CD4-positive, CD25-positive, alpha-beta regulatory T cell (primary cell): ENCODE results near the gene ITPRIPL2. TPM values are rescaled to one million over a fixed set of nuclear protein-coding genes. Genes with fewer than 3 reads are reported as not detected.
A peak's percentile ranks its signal among the peaks of the same experiment; 100 is the strongest.

Experiments used
- ATAC-seq, 2 donors: fragments of 150-1000 bp; cut with Tn5 transposase; one replicate each; pipeline ENCODE4 v1.10.0; 2021; ENCODE audit warnings: low read depth in 2 of 2, moderate number of reproducible peaks in 2 of 2, moderate library complexity in 1 of 2
- DNase-seq, 3 donors: peaks; one replicate each; pipeline versions ENCODE4 v3.0.0 to v3.0.0-alpha.2; 2012 to 2022; ENCODE audit warnings: mixed read lengths in 1 of 3
- H3K27ac ChIP-seq: one replicate; pipeline ENCODE4 v1.7.0; 2013; ENCODE audit warnings: mild to moderate bottlenecking, low read length; ENCODE audit not compliant: insufficient read depth, poor library complexity, severe bottlenecking
- H3K27me3 ChIP-seq: one replicate; pipeline ENCODE4 v1.7.0; 2013; ENCODE audit warnings: low read length; ENCODE audit not compliant: control insufficient read depth, insufficient read depth
- H3K36me3 ChIP-seq: one replicate; pipeline ENCODE4 v1.7.0; 2013; ENCODE audit warnings: mild to moderate bottlenecking, low read length, moderate library complexity; ENCODE audit not compliant: control insufficient read depth, insufficient read depth
- H3K4me1 ChIP-seq: 2 replicates; pipeline ENCODE4 v1.7.0; 2013; ENCODE audit warnings: mild to moderate bottlenecking, low read length; ENCODE audit not compliant: insufficient read depth, control insufficient read depth, poor library complexity, severe bottlenecking
- H3K4me3 ChIP-seq: one replicate; pipeline ENCODE4 v1.7.0; 2013; ENCODE audit warnings: low read depth, mild to moderate bottlenecking, low read length, moderate library complexity
- H3K9me3 ChIP-seq, 2 experiments: 1 replicate in 1 of 2; 2 replicates in 1 of 2; pipeline ENCODE4 v1.7.0; 2013; ENCODE audit warnings: low read length in 2 of 2, mild to moderate bottlenecking in 1 of 2, moderate library complexity in 1 of 2; ENCODE audit not compliant: control insufficient read depth in 2 of 2
- H3K27ac Mint-ChIP-seq, 3 donors: one replicate each; pipeline ENCODE4 v1.8.0; 2020 to 2022; ENCODE audit warnings: mild to moderate bottlenecking in 3 of 3, mixed read lengths in 3 of 3, moderate library complexity in 2 of 3
- H3K27me3 Mint-ChIP-seq: one replicate; pipeline ENCODE4 v1.8.0; 2022; ENCODE audit warnings: mild to moderate bottlenecking, mixed read lengths
- H3K36me3 Mint-ChIP-seq: one replicate; pipeline ENCODE4 v1.8.0; 2020; ENCODE audit warnings: mixed read lengths
- H3K4me1 Mint-ChIP-seq, 4 donors: one replicate each; pipeline ENCODE4 v1.8.0; 2020 to 2022; ENCODE audit warnings: mixed read lengths in 4 of 4, mild to moderate bottlenecking in 1 of 4
- H3K4me3 Mint-ChIP-seq, 4 donors: one replicate each; pipeline ENCODE4 v1.8.0; 2020 to 2022; ENCODE audit warnings: mild to moderate bottlenecking in 4 of 4, mixed read lengths in 4 of 4, moderate library complexity in 3 of 4
- H3K9me3 Mint-ChIP-seq, 7 donors: one replicate each; pipeline ENCODE4 v1.8.0; 2020 to 2022; ENCODE audit warnings: mixed read lengths in 7 of 7, mild to moderate bottlenecking in 3 of 7, moderate library complexity in 2 of 7
- polyA plus RNA-seq, 4 donors: library from polyadenylated mRNA; unstranded; fragments of 300-500 nt; fragmentation: Illumina TruSeq; gene quantifications; one replicate each; pipeline ENCODE4 v1.2.3, GENCODE V29; 2021
- total RNA-seq: library from RNA; stranded (reverse); gene quantifications from one replicate; pipeline ENCODE4 v1.2.3, GENCODE V29; 2022

ITPRIPL2 gene
- total and polyA plus RNA-seq, 5 donors from 2014 or later = 0.15 to 1.1 (median 0.19) TPM; not detected in 1

GRCh38 chr16:19094542-19095365 lies 19.0 kb upstream of the ITPRIPL2 start:
- no peaks in the 10 kb centered on the region for H3K9me3 ChIP-seq
- Mint-ChIP-seq H3K4me3 (no peak overlapping the region), H3K4me1 (no peaks in the 10 kb centered on the region), H3K9me3 (peaks cover 0 to 11% (median 3%) of the 10 kb centered on the region in 7 donors), H3K27ac (no peak overlapping the region), H3K27me3 (peaks cover 18% of the 10 kb centered on the region), H3K36me3 (peaks cover 3% of the 10 kb centered on the region)
- H3K27ac ChIP-seq = no peak overlapping the region
- ATAC-seq (no peak), DNase-seq (peak in 1 of 3 donors; percentile 25)
- no peak overlapping the region for H3K4me3 ChIP-seq
- no peaks in the 10 kb centered on the region for H3K4me1 ChIP-seq
- H3K36me3 ChIP-seq = no peaks in the 10 kb centered on the region
- H3K27me3 ChIP-seq = peaks cover 3% of the 10 kb centered on the region

DNA sequence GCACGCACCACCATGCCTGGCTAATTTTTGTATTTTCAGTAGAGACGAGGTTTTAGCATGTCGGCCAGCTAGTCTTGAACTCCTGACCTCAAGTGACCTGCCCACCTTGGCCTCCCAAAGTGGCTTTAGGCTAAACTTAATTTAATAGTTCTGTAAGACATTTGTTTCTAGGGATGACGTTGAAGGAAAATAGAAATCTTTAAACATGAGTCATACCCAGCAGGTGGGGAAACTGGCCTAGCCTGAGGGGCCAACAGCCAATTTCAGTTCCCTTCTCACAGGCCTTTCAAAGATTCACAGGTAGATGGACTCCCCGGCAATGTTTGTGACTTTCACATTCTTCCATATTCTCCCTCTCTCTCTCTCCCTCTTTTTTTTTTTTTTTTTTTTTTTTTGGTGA lies 18.1 kb upstream of the ITPRIPL2 start:
- H3K9me3 ChIP-seq = no peaks in the 10 kb centered on the region
- H3K27me3 ChIP-seq = peaks cover 3% of the 10 kb centered on the region
- H3K36me3 ChIP-seq = no peaks in the 10 kb centered on the region
- H3K4me3 Mint-ChIP-seq = no peak overlapping the region
- peaks cover 0 to 11% (median 3%) of the 10 kb centered on the region in 7 donors for H3K9me3 Mint-ChIP-seq
- no peak for ATAC-seq
- H3K4me3 ChIP-seq = no peak overlapping the region
- no peaks in the 10 kb centered on the region for H3K4me1 ChIP-seq
- H3K4me1 Mint-ChIP-seq = no peaks in the 10 kb centered on the region
- H3K27ac Mint-ChIP-seq = no peak overlapping the region
- H3K27me3 Mint-ChIP-seq = peaks cover 16% of the 10 kb centered on the region
- H3K27ac ChIP-seq = no peak overlapping the region
- no peak for DNase-seq
- H3K36me3 Mint-ChIP-seq = peaks cover 3% of the 10 kb centered on the region

DNA sequence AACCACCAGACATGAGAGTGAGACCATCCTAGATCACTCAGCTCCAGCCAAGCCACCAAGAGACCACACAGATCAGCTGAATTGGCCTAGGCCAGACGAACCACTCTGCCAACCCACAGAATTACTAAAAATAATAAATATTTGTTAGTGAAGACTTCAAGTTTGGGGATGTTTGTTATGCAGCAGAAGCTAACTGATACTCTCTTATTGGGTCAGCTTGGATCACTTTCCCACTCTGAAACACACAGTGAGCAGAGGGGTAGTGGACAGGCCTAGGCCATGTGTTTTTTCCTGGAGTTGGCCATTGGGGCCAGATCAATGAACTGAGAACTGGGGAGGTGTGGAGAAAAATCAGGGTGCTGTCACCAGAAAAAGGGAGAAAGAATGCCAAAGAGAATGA lies 15.6 kb upstream of the ITPRIPL2 start:
- ATAC-seq = no peak
- no peaks in the 10 kb centered on the region for H3K36me3 ChIP-seq
- H3K9me3 ChIP-seq = no peaks in the 10 kb centered on the region

GRCh38 chr16:19102187-19102872 lies 11.4 kb upstream of the ITPRIPL2 start:
- Histone ChIP-seq H3K27me3 (peaks cover 3% of the 10 kb centered on the region), H3K27ac (no peak overlapping the region), H3K9me3 (no peaks in the 10 kb centered on the region), H3K36me3 (no peaks in the 10 kb centered on the region), H3K4me1 (no peaks in the 10 kb centered on the region), H3K4me3 (no peak overlapping the region)
- Mint-ChIP-seq H3K4me3 (no peak overlapping the region), H3K27ac (no peak overlapping the region), H3K36me3 (peaks cover 3% of the 10 kb centered on the region), H3K4me1 (no peaks in the 10 kb centered on the region), H3K27me3 (peaks cover 26% of the 10 kb centered on the region), H3K9me3 (peaks cover 0 to 4% (median 2%) of the 10 kb centered on the region in 7 donors)
- DNase-seq (no peak), ATAC-seq (no peak)

More for the DNA sequence above, 15.6 kb upstream of the ITPRIPL2 start:
- Mint-ChIP-seq H3K4me3 (no peak overlapping the region), H3K27ac (no peak overlapping the region), H3K4me1 (no peaks in the 10 kb centered on the region), H3K36me3 (peaks cover 3% of the 10 kb centered on the region), H3K9me3 (peaks cover 0 to 4% (median 2%) of the 10 kb centered on the region in 7 donors), H3K27me3 (peaks cover 19% of the 10 kb centered on the region)
- H3K4me3 ChIP-seq = no peak overlapping the region
- no peak for DNase-seq
- H3K27me3 ChIP-seq = peaks cover 3% of the 10 kb centered on the region
- H3K4me1 ChIP-seq = no peaks in the 10 kb centered on the region
- no peak overlapping the region for H3K27ac ChIP-seq

DNA sequence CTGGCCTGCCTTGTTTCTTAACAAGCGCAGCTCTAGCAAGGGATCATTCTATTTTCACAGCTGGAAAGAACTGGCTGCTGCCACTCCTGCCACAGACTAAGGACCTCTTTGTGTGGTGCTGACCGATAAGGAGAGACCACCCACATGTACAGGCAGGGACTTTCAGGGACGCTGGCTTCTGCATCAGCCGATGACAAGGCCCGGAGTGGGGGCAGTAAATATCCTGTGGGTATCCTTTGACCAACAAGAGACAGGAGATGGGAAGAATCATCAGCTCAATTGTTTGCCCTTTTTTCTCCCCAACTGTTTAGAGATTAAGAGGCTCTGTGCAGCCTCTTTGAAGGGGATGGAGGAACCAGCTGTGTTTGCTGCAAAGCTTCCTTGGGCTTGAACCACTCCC lies 9.2 kb upstream of the ITPRIPL2 start:
- no peaks in the 10 kb centered on the region for H3K4me1 ChIP-seq
- ATAC-seq (no peak), DNase-seq (no peak)
- H3K27ac ChIP-seq = no peak overlapping the region
- Mint-ChIP-seq H3K36me3 (no peaks in the 10 kb centered on the region), H3K4me3 (no peak overlapping the region), H3K27me3 (peaks cover 26% of the 10 kb centered on the region), H3K9me3 (no peaks in the 10 kb centered on the region), H3K4me1 (no peaks in the 10 kb centered on the region), H3K27ac (no peak overlapping the region)
- H3K4me3 ChIP-seq = no peak overlapping the region
- H3K9me3 ChIP-seq = no peaks in the 10 kb centered on the region
- no peaks in the 10 kb centered on the region for H3K27me3 ChIP-seq
- H3K36me3 ChIP-seq = no peaks in the 10 kb centered on the region

GRCh38 chr16:19105131-19105530 lies 8.6 kb upstream of the ITPRIPL2 start:
- no peak for ATAC-seq
- no peaks in the 10 kb centered on the region for H3K4me1 ChIP-seq
- Mint-ChIP-seq H3K9me3 (no peaks in the 10 kb centered on the region), H3K27ac (no peak overlapping the region), H3K4me3 (no peak overlapping the region), H3K27me3 (peaks cover 26% of the 10 kb centered on the region), H3K36me3 (no peaks in the 10 kb centered on the region), H3K4me1 (no peaks in the 10 kb centered on the region)
- no peak for DNase-seq
- H3K36me3 ChIP-seq = no peaks in the 10 kb centered on the region
- no peak overlapping the region for H3K27ac ChIP-seq
- no peak overlapping the region for H3K4me3 ChIP-seq
- H3K27me3 ChIP-seq = no peaks in the 10 kb centered on the region
- H3K9me3 ChIP-seq = no peaks in the 10 kb centered on the region

GRCh38 chr16:19105891-19106624 lies 7.7 kb upstream of the ITPRIPL2 start:
- H3K4me1 ChIP-seq = no peaks in the 10 kb centered on the region
- no peaks in the 10 kb centered on the region for H3K9me3 ChIP-seq
- Mint-ChIP-seq H3K4me1 (no peaks in the 10 kb centered on the region), H3K4me3 (no peak overlapping the region), H3K36me3 (no peaks in the 10 kb centered on the region), H3K27ac (no peak overlapping the region), H3K27me3 (peaks cover 30% of the 10 kb centered on the region), H3K9me3 (no peaks in the 10 kb centered on the region)
- no peak overlapping the region for H3K4me3 ChIP-seq
- H3K36me3 ChIP-seq = no peaks in the 10 kb centered on the region
- DNase-seq (no peak), ATAC-seq (no peak)
- H3K27me3 ChIP-seq = no peaks in the 10 kb centered on the region
- no peak overlapping the region for H3K27ac ChIP-seq
